NAMALWA (cell line): Measurements from ENCODE around the gene DAB2IP.

Experiments used
- DNase-seq: peaks from one replicate; pipeline ENCODE4 v3.0.0-alpha.2; 2015; ENCODE audit warnings: low spot score

Gene DAB2IP

GRCh38 chr9:121685146-121685794 lies 33.8 kb downstream of the DAB2IP start:
- no peak for DNase-seq

DNA sequence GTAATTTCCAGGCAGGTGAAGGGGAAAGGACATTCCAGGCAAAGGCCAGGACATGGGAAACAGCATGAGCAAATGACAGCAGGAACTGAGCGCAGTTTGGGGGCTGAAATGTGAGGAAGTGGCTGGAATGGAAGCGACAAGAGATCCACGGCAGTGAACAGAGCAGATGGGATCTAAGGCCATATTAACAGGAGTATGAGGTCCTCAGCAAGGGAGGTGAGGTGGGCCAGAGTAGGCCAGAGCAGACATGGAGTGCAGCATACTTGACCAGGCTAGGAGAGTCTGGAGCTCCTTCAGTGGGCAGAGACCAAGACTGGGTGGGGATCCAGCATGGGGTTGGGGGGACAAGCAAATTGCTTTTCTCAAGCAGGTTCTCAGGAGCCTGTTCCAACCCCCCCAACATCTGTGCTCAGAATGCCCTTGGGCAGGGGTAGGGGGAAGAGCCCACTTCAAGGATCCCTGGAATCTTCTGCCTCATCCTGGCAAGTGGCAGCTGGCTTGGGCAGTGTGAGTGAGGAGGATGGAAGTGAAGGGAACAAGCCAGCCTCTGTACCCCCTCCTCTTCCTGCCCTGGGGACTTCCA lies 34.5 kb downstream of the DAB2IP start:
- no peak for DNase-seq

- DNase-seq: peak; percentile 84
Observed at GRCh38 chr9:121686930-121687541, 35.6 kb downstream of the DAB2IP start.

DNA sequence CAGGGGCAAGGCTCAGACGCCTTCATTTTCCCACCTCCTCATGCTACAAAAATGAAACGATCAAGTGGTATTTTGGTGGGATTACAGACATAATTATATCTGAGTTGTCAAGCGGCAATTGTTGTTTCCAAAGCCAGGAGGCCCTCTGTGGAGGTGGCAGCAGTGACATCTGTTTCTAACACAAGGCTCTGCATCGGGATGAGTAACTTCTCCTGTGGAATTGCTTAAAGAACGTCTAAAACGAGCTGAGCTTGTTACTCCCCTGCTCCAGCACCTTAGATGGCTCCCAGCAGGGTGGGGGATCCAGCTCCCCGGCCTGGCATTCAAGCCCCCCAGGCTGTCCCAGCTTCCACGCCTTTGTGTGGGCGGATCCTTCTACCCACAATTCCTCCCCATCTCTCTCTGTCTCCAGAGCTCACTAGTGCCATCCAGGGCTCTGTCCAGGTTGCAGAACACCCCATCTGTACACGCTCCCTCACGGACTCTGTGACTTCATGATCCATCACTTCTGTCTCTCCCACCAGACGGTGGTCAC lies 36.8 kb downstream of the DAB2IP start:
- DNase-seq: no peak

- DNase-seq: no peak
Observed at GRCh38 chr9:121688681-121689080, 37.2 kb downstream of the DAB2IP start.

DNA sequence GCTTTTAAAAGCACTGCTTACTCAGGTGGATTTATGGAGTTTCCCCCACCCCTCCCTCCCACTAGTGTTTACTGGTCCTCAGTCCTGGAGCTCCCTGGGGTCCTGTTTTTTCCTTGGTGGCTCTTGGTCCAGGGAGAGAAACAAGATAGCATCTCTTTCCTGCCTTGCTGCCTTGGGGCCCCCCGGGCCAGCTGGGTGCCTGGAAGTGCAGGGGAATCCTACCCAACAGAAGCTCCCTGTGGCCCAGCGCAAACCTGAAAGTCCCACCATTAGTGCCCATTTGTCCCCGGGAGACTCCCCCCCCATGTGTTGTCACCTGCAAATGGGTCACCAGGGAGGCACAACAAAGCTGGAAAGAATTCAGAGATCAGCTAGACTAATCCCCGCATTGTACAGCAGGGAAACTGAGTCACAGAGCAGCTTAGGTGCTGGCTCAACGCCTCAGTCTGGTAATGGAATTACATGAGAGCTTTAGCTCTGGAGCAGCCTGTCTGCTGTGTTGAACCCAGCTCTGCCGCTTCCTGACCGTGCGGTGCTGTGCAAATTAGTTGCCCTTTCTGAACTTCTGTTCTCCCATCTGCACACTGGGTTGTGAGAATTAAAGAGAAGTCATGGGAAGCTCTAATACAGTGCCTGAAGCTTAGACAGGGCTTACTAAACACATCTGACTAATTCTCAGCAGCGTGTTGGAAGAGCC lies 38.2 kb downstream of the DAB2IP start:
- DNase-seq: no peak

DNA sequence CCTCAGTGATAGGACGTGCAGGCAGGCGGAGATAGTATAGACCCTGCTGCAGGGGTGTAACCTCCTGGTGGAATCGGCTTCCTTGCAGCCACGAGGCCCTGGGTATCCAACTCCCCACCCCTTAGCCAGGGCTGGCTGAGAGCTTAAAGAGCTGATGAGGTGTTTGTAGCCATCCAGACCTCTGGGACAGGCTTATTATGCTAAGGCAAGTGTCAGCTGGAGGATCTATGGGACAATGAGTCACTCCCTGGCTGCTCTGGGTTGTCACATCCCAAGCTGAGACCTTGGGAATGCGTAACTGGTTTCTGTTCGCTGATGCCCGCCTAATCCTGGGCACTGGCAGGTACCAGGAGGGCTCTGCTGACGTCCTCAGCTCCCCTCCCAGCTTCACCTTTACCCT lies 38.9 kb downstream of the DAB2IP start:
- no peak for DNase-seq

DNA sequence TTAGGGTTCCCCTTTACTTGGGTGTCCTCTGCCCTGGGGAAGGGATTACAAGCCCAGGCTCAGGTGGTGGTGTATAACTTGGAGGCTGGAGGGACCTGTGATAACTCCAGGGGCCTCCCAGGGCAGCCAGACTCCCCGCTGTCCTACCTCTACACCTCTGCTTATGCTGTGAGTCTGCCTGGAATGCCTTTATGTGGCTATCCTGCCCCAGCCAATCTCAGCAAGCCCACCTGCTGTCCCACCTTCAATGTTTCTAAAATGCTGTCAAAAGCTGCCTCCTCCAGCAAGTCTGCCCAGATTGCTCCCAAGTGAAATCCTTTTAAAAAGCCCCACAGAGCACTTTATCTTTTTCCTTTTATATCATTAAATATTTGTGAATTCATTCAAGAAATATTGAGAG lies 39.3 kb downstream of the DAB2IP start:
- DNase-seq: no peak

- no peak for DNase-seq
Observed at GRCh38 chr9:121691890-121692289, 40.5 kb downstream of the DAB2IP start.

- DNase-seq: peak; percentile 26
Observed at GRCh38 chr9:121692606-121693387, 41.4 kb downstream of the DAB2IP start.

DNA sequence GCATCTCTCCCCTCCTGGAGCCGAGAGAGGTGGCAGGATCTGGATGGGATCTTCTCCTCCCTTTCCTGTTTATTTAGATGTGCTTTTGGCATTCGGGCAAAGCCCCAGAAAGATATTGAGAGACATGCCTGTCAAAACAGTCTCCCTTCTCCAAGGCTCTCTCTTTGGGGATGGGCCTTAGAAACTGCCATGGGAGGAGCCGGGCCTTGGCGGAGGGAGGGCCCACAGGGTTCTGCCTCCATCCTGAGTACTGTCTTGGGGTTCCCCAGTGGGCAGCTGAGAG lies 41.9 kb downstream of the DAB2IP start:
- no peak for DNase-seq

- DNase-seq: no peak
Observed at GRCh38 chr9:121694001-121694400, 42.6 kb downstream of the DAB2IP start.

GRCh38 chr9:121694600-121694999 lies 43.2 kb downstream of the DAB2IP start:
- DNase-seq: no peak

- no peak for DNase-seq
Observed at GRCh38 chr9:121696930-121697329, 45.5 kb downstream of the DAB2IP start.

DNA sequence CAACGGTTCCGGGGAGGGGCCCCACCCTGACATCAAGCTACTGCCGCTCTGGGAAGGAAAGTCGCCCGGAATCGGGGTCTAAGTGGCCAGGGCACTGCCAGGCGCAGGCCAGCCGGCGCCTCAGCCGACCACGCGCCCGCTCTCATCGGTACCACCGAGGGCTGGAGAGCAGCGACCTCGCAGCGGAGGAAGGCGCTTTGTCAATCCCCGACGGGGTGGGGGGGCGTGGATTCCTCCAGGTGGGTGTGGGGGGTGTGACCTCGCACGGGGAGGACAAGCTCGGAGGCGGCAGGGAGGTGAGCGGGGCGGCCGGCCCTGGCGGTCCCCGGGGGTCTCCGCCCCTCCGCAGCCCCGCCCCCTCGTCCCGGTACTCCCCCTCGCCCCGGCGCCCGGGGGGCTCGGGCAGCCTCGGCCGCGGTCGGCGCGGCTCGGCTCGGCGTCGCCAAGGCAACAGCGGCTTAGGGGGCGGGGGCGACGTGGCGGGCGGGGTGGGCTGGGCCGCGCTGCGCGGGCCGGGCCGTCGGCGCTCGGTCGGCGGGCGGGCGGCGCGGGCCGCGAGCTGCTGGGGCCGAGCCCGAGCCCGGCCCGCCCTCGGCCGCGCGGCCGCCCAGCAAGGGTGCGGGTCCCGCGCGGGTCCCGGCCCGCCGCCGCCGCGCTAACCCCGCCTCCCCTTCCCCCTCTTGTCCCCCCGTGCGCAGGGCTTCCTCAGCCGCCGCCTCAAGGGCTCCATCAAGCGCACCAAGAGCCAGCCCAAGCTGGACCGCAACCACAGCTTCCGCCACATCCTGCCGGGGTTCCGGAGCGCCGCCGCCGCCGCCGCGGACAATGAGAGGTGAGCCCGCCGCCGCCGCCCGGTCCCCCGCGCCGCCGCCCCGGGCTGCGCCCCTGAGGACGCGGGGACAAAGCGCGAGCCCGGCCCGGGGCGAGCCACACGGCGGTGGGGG lies 47.5 kb downstream of the DAB2IP start:
- peak; percentile 47 for DNase-seq

DNA sequence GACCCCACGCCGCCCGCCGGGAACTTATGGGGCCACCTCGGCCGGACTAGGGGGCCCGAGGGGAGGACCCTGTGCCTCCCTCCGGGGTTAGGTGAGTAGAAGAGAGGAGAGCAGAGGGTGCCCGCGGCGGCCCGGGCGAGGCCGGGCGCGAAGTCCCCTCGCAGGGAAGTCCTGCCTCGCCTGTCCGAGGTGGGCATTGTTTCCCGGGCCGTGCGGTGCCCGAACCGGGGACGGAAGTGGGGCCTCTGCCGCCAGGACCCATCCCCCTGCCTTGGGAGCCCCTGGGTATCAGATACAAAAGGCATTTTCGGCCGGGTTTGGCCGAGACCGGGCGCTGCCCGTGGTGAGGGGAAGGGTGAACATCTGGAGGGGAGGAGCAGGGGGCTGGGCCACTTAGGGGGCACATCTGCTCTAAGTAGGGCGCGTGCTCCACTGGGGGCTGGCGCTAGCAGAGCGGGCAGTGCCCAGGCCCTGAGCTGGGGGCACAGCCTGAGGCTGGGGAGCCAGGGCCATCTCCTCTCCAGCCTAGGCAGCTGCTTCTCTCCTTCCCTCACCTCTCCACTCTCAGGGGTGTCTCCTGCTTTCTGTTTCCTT lies 48.2 kb downstream of the DAB2IP start:
- no peak for DNase-seq

- no peak for DNase-seq
Observed at GRCh38 chr9:121700165-121700831, 48.9 kb downstream of the DAB2IP start.

DNA sequence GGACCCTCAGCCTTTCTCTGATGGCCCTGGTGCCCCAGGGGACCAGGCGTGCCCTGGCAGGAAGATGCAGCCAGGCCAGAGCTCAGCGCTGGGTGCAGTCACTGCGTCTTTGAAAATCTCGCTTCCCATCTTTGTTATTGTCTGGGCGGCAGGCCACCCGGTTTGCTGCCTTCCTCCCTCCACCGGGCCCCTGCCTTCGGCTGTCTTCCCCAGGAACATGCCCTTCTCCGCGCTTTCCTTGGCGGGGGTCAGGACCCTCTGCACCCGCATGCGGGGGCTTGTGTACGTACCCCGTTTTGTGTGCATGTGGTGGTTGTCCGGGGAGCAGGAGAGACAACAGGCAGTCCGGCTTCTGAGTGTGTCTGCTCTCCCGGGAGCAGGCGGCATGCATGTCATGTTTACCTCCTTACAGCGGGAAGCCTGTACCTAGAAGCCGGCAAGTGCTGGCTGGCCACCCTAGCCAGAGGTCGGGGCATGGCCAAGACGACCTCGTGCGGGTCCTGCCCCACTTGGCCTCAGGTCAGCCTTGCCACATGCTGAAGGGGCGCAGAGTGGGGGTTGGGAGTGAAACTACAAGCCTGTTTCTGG lies 49.5 kb downstream of the DAB2IP start:
- DNase-seq: no peak

GRCh38 chr9:121701736-121702261 lies 50.4 kb downstream of the DAB2IP start:
- DNase-seq: no peak
